Fibroblast of pulmonary artery (primary cell): Measurements from ENCODE around the gene TSPAN32.
"Not testable (repeated sequence)": the region's sequence is repeated elsewhere in the genome, so short reads cannot be mapped to it uniquely, and the experiment has no call there.

Experiments used
- DNase-seq: peaks from one replicate; pipeline ENCODE4 v3.0.0-alpha.2; 2010; ENCODE audit warnings: low read depth
- H3K4me3 ChIP-seq: replicated peaks from 2 replicates; pipeline ENCODE4 v1.5.1; 2011; ENCODE audit warnings: low read depth, mild to moderate bottlenecking, control low read depth, low read length, moderate library complexity
- CTCF ChIP-seq: IDR thresholded peaks from 2 replicates; pipeline ENCODE4 v1.5.1; 2011; ENCODE audit warnings: mild to moderate bottlenecking, control low read depth, low read length, inconsistent platforms; ENCODE audit errors: missing control alignments

Gene TSPAN32

GRCh38 chr11:2277008-2277346 is 24.8 kb upstream of the TSPAN32 start:
- no peak overlapping the region for H3K4me3 ChIP-seq
- DNase-seq, result no peak
- TF ChIP-seq CTCF, result no peak

DNA sequence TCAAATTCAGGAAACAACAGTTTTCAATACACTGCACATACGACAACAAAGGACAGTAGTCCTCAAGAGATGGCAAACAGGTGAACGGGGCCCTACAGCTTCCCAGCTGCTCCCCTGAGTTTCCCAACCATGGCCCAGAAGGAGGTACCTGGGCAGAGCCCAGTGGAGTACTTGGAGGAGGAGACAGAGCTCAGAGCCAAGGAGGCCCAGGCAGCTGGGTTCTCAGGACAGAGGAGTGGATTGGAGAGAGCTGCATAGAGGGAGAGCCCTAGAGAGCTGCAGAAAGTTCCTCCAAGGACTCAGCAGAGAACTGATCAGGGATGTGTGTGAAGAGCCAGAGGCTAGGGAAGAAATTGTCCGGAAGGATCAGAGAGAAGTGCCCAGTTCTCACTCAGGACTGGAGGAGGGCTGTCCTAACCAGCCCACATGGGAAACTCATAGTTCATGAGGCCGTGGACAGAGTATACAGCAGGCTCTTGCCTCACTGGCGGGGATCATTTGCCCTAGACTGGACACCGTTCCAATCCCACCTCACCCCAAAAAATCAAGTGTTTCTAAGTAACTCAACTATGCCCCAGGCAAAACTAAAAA is 23.8 kb upstream of the TSPAN32 start:
- no peak for DNase-seq
- H3K4me3 ChIP-seq, result no peak overlapping the region
- no peak for TF ChIP-seq CTCF

GRCh38 chr11:2280208-2280607 is 21.6 kb upstream of the TSPAN32 start:
- DNase-seq, result no peak
- no peak for TF ChIP-seq CTCF
- no peak overlapping the region for H3K4me3 ChIP-seq

DNA sequence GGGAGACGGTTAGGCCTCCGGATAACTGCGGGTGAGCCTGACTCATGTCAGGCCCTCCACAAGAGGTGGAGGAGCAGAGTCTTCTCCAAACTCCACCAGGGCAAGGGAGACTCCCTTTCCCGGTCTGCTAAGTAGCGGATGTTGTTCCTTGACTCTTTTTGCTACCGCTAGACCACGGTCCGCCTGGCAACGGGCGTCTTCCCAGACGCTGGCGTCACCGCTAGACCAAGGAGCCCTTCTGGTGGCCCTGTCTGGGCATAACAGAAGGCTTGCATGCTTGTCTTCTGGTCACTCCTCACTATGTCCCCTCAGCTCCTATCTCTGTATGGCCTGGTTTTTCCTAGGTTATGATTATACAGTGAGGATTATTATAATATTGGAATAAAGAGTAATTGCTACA is 15.5 kb upstream of the TSPAN32 start:
- not testable (repeated sequence) for DNase-seq, H3K4me3 ChIP-seq

GRCh38 chr11:2287091-2287490 is 14.7 kb upstream of the TSPAN32 start:
- no peak for TF ChIP-seq CTCF
- H3K4me3 ChIP-seq, result no peak overlapping the region
- DNase-seq, result no peak

DNA sequence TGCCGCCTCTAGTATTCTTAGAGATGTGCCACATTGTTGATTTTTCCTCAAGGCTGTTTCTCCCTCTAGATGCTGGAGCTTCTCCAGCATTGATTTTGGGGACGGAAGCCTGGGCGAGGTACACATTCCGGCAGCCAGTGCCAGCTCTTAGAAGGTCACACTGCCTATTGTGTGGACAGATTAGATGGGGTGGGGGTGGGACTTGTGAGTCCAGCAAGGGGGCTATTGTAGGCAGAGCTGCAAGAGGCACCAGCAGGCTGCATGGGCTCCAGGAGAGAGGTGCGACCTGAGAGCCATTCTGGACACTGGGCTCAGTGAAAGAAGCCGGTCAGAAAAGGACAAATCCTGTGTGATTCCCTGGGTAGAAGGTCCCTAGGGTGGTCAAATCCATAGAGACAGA is 12.5 kb upstream of the TSPAN32 start:
- TF ChIP-seq CTCF, result no peak
- DNase-seq, result no peak

GRCh38 chr11:2289859-2290258 is 12.0 kb upstream of the TSPAN32 start:
- no peak overlapping the region for H3K4me3 ChIP-seq
- no peak for TF ChIP-seq CTCF
- DNase-seq, result no peak

More for the DNA sequence above, 12.5 kb upstream of the TSPAN32 start:
- no peak overlapping the region for H3K4me3 ChIP-seq
